Measurements from ENCODE around the gene SAG.

SAG gene

DNA sequence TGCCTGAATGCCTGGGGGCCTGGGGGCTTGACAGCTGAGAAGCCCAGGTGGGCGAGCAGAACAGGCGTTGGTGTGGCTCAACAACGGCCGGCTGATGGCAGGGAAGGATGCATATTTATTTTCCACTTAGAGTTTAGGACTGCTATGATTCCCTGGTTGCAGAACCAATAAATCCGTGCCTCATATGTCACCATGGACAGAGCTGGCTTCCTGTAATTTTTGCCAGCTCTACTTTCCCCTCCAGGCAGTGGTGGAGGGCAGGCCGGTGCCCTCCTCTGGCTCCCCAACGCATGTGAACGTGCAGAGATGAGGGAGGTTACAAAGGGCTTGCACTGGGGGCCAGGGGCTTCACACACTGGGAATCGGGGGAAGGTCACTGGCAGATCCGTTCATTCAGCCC is 18.2 kb downstream of the SAG start:
- Histone ChIP-seq H3K4me2 (ENCODE audit: low read length, poor library complexity, severe bottlenecking) (no peak overlapping the region), H3K9ac (ENCODE audit: low read length) (no peak overlapping the region), H3K27me3 (ENCODE audit: control insufficient read depth in 1 of 2, insufficient read depth in 1 of 2, low read length in 2 of 2) (peaks cover 7 to 25% of the 10 kb centered on the region in 2 experiments), H2BK15ac (ENCODE audit: low read depth, poor library complexity, severe bottlenecking) (peak overlapping the region; percentile 36), H3K18ac (ENCODE audit: low read depth in 1 of 2, low read length in 2 of 2) (no peak overlapping the region), H3K27ac (ENCODE audit: low read length, poor library complexity, severe bottlenecking) (no peak overlapping the region), H3K9me3 (ENCODE audit: control insufficient read depth, low read length) (no peaks in the 10 kb centered on the region), H3K14ac (ENCODE audit: low read length in 2 of 2) (no peak overlapping the region), H3K4me1 (ENCODE audit: control insufficient read depth, insufficient read depth, low read depth, low read length) (peaks cover 5% of the 10 kb centered on the region), H4K91ac (ENCODE audit: low read length) (no peak overlapping the region), H2BK120ac (ENCODE audit: low read depth, low read length) (no peak overlapping the region), H2AFZ (ENCODE audit: low read depth, low read length) (no peak overlapping the region), H3K4me3 (ENCODE audit: insufficient read depth in 1 of 2, low read depth in 1 of 2, low read length in 2 of 2) (no peak overlapping the region), H4K8ac (ENCODE audit: low read length) (no peak overlapping the region), H3K79me1 (replicated peaks; ENCODE audit: low read length, poor library complexity, severe bottlenecking) (no peaks in the 10 kb centered on the region), H2BK12ac (ENCODE audit: low read length in 2 of 2) (no peak overlapping the region), H2AK5ac (ENCODE audit: low read length, severe bottlenecking) (no peak overlapping the region), H3K23ac (ENCODE audit: low read length in 2 of 2) (no peak overlapping the region), H3K36me3 (ENCODE audit: control insufficient read depth in 1 of 2, insufficient read depth in 2 of 2, low read depth in 1 of 2, low read length in 2 of 2) (no peaks in the 10 kb centered on the region), H2BK5ac (ENCODE audit: low read depth, low read length, poor library complexity, severe bottlenecking) (no peak overlapping the region), H3K4ac (ENCODE audit: low read depth in 1 of 2, low read length in 2 of 2) (no peak overlapping the region)
- 76% methylated on average over 9 of the region's 10 CpGs for WGBS
- DNase-seq, result no peak

GRCh38 chr2:233326500-233326899 is 18.9 kb downstream of the SAG start:
- DNase-seq, result no peak
- H2BK5ac ChIP-seq (ENCODE audit: low read depth, low read length, poor library complexity, severe bottlenecking), result no peak overlapping the region
- H3K23ac ChIP-seq (ENCODE audit: low read length in 2 of 2), result no peak overlapping the region
- H3K9ac ChIP-seq (ENCODE audit: low read length), result no peak overlapping the region
- no peak overlapping the region for H2BK12ac ChIP-seq (ENCODE audit: low read length in 2 of 2)
- no peaks in the 10 kb centered on the region for H3K36me3 ChIP-seq (ENCODE audit: control insufficient read depth in 1 of 2, insufficient read depth in 2 of 2, low read depth in 1 of 2, low read length in 2 of 2)
- no peaks in the 10 kb centered on the region for H3K79me1 ChIP-seq (replicated peaks; ENCODE audit: low read length, poor library complexity, severe bottlenecking)
- no peak overlapping the region for H4K8ac ChIP-seq (ENCODE audit: low read length)
- 93% methylated on average over 8 of the region's 8 CpGs for WGBS
- no peak overlapping the region for H3K14ac ChIP-seq (ENCODE audit: low read length in 2 of 2)
- no peak overlapping the region for H2BK120ac ChIP-seq (ENCODE audit: low read depth, low read length)
- H3K27me3 ChIP-seq (ENCODE audit: control insufficient read depth in 1 of 2, insufficient read depth in 1 of 2, low read length in 2 of 2), result peaks cover under 1 to 23% of the 10 kb centered on the region in 2 experiments
- H3K4me2 ChIP-seq (ENCODE audit: low read length, poor library complexity, severe bottlenecking), result no peak overlapping the region
- no peak overlapping the region for H2BK15ac ChIP-seq (ENCODE audit: low read depth, poor library complexity, severe bottlenecking)
- H3K18ac ChIP-seq (ENCODE audit: low read depth in 1 of 2, low read length in 2 of 2), result no peak overlapping the region
- H3K27ac ChIP-seq (ENCODE audit: low read length, poor library complexity, severe bottlenecking), result no peak overlapping the region
- H2AK5ac ChIP-seq (ENCODE audit: low read length, severe bottlenecking), result no peak overlapping the region
- H2AFZ ChIP-seq (ENCODE audit: low read depth, low read length), result no peak overlapping the region
- H4K91ac ChIP-seq (ENCODE audit: low read length), result no peak overlapping the region
- H3K4me3 ChIP-seq (ENCODE audit: insufficient read depth in 1 of 2, low read depth in 1 of 2, low read length in 2 of 2), result no peak overlapping the region
- H3K4me1 ChIP-seq (ENCODE audit: control insufficient read depth, insufficient read depth, low read depth, low read length), result peaks cover 5% of the 10 kb centered on the region
- no peaks in the 10 kb centered on the region for H3K9me3 ChIP-seq (ENCODE audit: control insufficient read depth, low read length)
- H3K4ac ChIP-seq (ENCODE audit: low read depth in 1 of 2, low read length in 2 of 2), result no peak overlapping the region

DNA sequence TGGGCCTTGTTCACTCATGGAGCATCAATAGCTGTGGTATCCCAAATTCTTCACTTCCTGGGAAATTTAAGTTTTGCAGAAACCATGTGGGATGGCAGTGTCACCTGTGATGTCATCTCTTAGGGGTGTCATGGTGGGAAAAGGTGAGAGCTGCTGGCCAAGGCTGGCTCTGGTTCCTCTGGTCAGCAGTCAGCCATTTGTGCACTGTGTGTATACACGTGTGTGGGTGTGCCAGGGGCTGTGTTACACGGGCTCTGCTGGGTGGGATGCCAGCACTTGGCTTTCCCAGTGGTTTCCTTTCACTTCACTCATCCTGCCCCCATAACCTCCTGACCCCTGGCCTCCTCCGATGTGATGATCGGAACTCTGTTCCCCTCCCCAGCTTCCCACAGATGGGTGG is 21.3 kb downstream of the SAG start:
- Histone ChIP-seq H3K9ac (ENCODE audit: low read length) (no peak overlapping the region), H3K14ac (ENCODE audit: low read length in 2 of 2) (no peak overlapping the region), H3K18ac (ENCODE audit: low read depth in 1 of 2, low read length in 2 of 2) (no peak overlapping the region), H3K27me3 (ENCODE audit: control insufficient read depth in 1 of 2, insufficient read depth in 1 of 2, low read length in 2 of 2) (peaks cover 9 to 26% of the 10 kb centered on the region in 2 experiments), H3K4me2 (ENCODE audit: low read length, poor library complexity, severe bottlenecking) (no peak overlapping the region), H3K23ac (ENCODE audit: low read length in 2 of 2) (no peak overlapping the region), H2BK120ac (ENCODE audit: low read depth, low read length) (no peak overlapping the region), H2BK15ac (ENCODE audit: low read depth, poor library complexity, severe bottlenecking) (no peak overlapping the region), H3K4me3 (ENCODE audit: insufficient read depth in 1 of 2, low read depth in 1 of 2, low read length in 2 of 2) (no peak overlapping the region), H2BK5ac (ENCODE audit: low read depth, low read length, poor library complexity, severe bottlenecking) (no peak overlapping the region), H2BK12ac (ENCODE audit: low read length in 2 of 2) (peak overlapping the region in 1 of 2 experiments; percentile 15), H3K4ac (ENCODE audit: low read depth in 1 of 2, low read length in 2 of 2) (peak overlapping the region in 1 of 2 experiments; percentile 21), H3K4me1 (ENCODE audit: control insufficient read depth, insufficient read depth, low read depth, low read length) (peaks cover 5% of the 10 kb centered on the region), H3K79me1 (replicated peaks; ENCODE audit: low read length, poor library complexity, severe bottlenecking) (no peaks in the 10 kb centered on the region), H4K8ac (ENCODE audit: low read length) (no peak overlapping the region), H4K91ac (ENCODE audit: low read length) (no peak overlapping the region), H3K36me3 (ENCODE audit: control insufficient read depth in 1 of 2, insufficient read depth in 2 of 2, low read depth in 1 of 2, low read length in 2 of 2) (no peaks in the 10 kb centered on the region), H2AK5ac (ENCODE audit: low read length, severe bottlenecking) (no peak overlapping the region), H3K9me3 (ENCODE audit: control insufficient read depth, low read length) (no peaks in the 10 kb centered on the region), H3K27ac (ENCODE audit: low read length, poor library complexity, severe bottlenecking) (no peak overlapping the region), H2AFZ (ENCODE audit: low read depth, low read length) (no peak overlapping the region)
- no peak for DNase-seq
- WGBS, result 88% methylated on average over 2 of the region's 4 CpGs

DNA sequence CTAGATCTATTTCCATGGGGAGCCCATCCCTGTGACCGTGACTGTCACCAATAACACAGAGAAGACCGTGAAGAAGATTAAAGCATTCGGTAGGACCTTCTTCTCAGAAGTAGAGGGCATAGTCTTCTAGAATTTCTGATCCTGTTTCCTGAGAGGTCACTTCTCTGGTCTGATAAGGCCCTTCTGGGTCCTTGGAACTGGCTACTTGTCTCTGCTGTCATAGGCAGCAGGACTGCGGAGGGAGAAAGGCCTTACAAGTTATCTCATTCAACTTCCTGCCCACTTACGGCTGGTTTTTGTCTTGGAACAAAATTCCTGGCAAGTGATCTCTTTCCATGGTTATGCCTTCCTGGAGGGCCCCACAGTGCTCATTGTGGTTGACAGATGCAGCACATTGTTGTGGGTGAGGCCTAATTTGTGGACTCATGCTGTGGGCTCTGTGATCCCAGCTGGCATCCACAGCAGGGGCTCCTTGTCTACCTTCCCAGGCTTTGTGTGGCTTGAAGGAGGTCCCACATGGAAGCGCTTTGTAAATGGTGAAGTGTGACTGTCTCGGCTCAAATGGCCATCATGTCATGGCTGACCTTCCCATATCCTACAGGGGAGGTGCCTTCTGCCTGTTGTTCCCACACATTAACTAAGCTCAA is 22.0 kb downstream of the SAG start:
- Histone ChIP-seq H2BK120ac (ENCODE audit: low read depth, low read length) (no peak overlapping the region), H3K27me3 (ENCODE audit: control insufficient read depth in 1 of 2, insufficient read depth in 1 of 2, low read length in 2 of 2) (peaks cover 13 to 33% of the 10 kb centered on the region in 2 experiments), H3K4ac (ENCODE audit: low read depth in 1 of 2, low read length in 2 of 2) (no peak overlapping the region), H3K4me2 (ENCODE audit: low read length, poor library complexity, severe bottlenecking) (no peak overlapping the region), H2BK15ac (ENCODE audit: low read depth, poor library complexity, severe bottlenecking) (no peak overlapping the region), H3K36me3 (ENCODE audit: control insufficient read depth in 1 of 2, insufficient read depth in 2 of 2, low read depth in 1 of 2, low read length in 2 of 2) (no peaks in the 10 kb centered on the region), H3K4me3 (ENCODE audit: insufficient read depth in 1 of 2, low read depth in 1 of 2, low read length in 2 of 2) (no peak overlapping the region), H2AFZ (ENCODE audit: low read depth, low read length) (no peak overlapping the region), H3K14ac (ENCODE audit: low read length in 2 of 2) (no peak overlapping the region), H2AK5ac (ENCODE audit: low read length, severe bottlenecking) (no peak overlapping the region), H3K4me1 (ENCODE audit: control insufficient read depth, insufficient read depth, low read depth, low read length) (peaks cover 5% of the 10 kb centered on the region), H3K27ac (ENCODE audit: low read length, poor library complexity, severe bottlenecking) (no peak overlapping the region), H3K9ac (ENCODE audit: low read length) (no peak overlapping the region), H3K18ac (ENCODE audit: low read depth in 1 of 2, low read length in 2 of 2) (peak overlapping the region in 1 of 2 experiments; percentile 6), H3K23ac (ENCODE audit: low read length in 2 of 2) (no peak overlapping the region), H3K79me1 (replicated peaks; ENCODE audit: low read length, poor library complexity, severe bottlenecking) (no peaks in the 10 kb centered on the region), H3K9me3 (ENCODE audit: control insufficient read depth, low read length) (no peaks in the 10 kb centered on the region), H2BK5ac (ENCODE audit: low read depth, low read length, poor library complexity, severe bottlenecking) (no peak overlapping the region), H4K8ac (ENCODE audit: low read length) (peak overlapping the region; percentile 23), H2BK12ac (ENCODE audit: low read length in 2 of 2) (no peak overlapping the region), H4K91ac (ENCODE audit: low read length) (no peak overlapping the region)
- DNase-seq, result peak; percentile 27
- 44% methylated on average over 7 of the region's 7 CpGs for WGBS

All from mesenchymal stem cell (in vitro differentiated cells and primary cell).